ENCODE data around the gene ITPRIP.

Gene ITPRIP

DNA sequence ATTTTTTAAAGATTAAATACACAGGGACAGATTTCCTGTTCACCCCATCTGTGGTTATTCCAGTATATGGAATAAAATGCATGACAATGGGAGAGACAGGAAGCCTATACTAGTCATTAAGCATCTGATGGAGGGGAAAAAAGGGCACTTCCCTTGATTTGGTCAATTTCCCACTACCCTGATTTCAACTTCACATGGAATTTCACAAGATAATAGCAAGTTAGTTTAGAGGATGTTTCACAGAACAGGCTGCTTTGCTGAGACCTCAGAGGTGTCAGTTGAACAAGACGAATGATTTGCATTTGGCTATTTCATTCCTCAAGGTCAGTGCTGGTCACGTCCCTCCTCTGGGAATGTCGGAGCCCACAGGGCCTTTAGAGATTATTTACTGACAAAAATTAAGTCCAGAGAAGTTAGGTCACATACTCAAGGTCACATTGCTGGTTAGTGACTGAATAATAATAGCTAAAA lies 4.7 kb upstream of the ITPRIP start:
- DNase-seq (ENCODE audit: low read depth, low spot score): no peak

GRCh38 chr10:104340641-104341040 lies 2.4 kb upstream of the ITPRIP start:
- no peak for DNase-seq (ENCODE audit: low read depth, low spot score)

GRCh38 chr10:104340111-104340526 lies 1.9 kb upstream of the ITPRIP start:
- DNase-seq (ENCODE audit: low read depth, low spot score): no peak

DNA sequence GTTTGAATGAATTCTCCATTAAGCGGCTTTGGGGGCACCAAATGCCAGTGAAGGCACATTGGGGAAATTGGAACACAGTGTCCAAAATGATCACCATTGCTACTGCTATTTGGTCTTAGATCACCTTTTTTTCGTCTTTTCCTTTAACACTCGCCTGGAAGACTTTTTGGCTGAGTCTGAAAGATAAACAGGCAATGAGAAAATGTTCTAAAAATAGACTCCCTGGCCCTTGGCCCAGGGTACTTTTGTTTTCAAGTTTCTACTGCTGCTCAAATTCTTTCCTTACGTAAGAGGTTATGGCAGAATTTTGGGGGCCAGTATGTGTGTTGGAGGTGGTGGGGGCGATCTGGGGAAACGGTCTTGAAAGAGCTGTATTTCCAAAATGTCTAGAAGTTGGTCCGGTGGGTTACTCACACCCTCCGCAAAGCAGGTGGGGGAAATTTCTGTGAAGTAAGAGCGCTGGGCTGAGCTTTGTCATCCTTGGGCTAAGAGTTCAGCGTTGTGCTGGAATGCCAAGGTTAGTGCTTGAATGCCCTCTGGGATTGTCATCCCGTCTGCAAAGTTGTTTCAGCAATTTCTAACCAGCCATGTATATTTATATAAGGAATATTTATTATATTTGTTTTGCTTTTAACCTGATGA lies 1.3 kb upstream of the ITPRIP start:
- no peak for DNase-seq (ENCODE audit: low read depth, low spot score)

DNA sequence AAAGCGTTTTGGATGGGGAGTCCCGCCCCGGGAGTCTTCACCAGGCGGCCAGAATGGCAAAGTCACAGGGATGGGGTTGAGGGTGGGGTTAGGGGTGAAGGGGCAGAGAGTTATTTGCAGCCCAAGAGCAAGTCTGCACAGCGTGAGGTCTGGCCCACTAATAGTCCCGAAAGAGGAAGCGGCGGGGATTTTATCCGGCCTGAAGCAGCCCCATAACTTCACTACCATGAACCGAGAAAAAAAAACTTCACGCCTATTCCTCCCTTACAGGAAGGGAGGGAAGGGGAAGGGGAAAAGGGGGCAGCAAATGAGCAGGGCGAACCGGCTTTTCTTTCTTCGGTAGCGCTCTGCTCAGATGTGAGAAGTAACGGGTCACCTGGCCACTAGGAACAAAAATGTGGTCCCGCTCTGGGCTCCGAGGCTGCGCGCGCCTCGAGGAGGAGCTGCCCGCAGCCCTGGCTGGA lies 712 bp downstream of the ITPRIP start:
- DNase-seq (ENCODE audit: low read depth, low spot score): no peak

- DNase-seq (ENCODE audit: low read depth, low spot score): no peak
These were observed 1.3 kb downstream of the ITPRIP start for GRCh38 chr10:104336821-104337467.

DNA sequence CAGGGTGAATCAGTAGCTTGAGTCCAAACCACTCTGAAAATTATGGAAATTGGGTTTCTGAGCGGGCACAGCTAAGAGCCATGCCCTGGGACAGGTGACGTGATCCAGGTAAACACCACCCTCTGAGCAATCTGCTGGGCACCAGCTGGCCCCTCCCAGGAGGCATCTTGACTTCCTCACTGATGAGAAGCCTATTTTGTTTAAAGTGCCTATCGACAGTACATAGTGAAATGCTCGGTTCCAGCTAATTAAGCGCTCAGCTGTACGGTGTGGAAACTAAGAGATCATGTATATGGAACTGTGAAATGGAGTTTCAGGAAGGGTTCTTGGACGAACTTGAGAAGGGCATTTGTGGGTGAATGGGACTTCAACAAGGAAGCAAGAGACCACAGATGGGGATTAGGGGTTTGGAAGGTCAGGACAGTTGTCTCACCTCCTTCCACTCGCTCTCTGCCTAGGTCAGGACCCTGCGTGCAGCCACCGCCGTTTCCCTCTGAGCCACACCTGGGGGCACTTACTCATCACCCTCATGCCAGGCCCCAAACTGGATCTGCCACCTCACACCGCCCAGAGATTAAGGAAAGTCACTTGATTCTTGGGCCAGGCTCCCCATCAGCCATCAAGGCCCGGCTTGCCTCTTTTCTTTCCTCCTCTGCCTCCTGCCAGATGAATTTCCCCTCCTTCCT lies 3.2 kb downstream of the ITPRIP start:
- no peak for DNase-seq (ENCODE audit: low read depth, low spot score)

DNA sequence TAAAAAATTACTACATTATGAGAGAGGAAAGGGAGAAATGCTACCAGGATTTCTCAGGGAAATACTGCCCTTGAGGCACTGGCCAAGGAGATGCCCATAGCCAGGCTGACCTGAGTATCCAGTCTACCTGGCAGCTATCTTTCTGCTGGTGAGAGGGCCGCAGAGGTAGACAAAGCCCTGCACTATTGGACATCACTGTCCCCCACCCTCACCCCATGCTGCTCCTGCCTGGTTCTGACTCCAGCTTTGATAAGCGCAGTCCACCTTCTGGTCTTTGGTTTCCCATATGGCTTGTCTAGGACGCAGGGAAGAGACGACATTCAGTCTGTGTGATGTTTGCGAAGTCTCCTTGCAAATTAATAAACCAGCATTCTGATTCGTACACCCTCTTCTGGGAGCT lies 3.7 kb downstream of the ITPRIP start:
- DNase-seq (ENCODE audit: low read depth, low spot score): no peak

- no peak for DNase-seq (ENCODE audit: low read depth, low spot score)
These were observed 4.4 kb downstream of the ITPRIP start for GRCh38 chr10:104333728-104334373.

DNA sequence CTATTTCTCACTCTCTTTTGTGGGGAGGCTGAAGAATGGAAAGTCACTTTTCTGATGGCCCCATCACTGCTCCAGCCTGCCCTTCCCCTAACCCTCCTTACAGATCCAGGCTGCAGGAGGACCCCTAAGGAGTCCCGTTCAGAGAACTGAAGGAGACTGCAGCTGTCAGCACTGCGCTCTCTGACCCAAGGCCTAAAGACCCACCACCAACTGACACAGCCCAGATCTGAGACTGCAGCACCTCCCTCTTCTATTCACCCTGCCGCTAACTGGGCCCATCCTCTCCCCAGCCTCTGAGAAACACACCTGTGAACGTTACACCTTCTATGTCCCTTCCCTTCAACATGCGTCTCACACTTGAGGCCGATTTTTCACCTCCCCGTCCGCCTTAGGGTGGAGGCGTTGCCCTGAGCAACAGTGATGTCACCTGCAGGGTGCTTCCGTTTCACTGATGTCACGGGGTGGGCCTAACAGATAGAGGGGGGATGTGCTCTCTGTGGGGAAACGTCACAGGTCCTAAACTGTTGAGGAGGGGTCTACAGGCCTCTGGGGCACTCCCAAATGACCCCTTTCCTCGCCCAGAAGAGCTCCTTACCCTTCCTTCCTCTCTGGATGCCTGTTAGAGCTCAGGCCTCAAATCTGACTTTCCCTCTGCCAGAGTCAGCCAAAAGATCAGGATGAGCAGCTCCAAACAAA lies 5.1 kb downstream of the ITPRIP start:
- no peak for DNase-seq (ENCODE audit: low read depth, low spot score)

DNA sequence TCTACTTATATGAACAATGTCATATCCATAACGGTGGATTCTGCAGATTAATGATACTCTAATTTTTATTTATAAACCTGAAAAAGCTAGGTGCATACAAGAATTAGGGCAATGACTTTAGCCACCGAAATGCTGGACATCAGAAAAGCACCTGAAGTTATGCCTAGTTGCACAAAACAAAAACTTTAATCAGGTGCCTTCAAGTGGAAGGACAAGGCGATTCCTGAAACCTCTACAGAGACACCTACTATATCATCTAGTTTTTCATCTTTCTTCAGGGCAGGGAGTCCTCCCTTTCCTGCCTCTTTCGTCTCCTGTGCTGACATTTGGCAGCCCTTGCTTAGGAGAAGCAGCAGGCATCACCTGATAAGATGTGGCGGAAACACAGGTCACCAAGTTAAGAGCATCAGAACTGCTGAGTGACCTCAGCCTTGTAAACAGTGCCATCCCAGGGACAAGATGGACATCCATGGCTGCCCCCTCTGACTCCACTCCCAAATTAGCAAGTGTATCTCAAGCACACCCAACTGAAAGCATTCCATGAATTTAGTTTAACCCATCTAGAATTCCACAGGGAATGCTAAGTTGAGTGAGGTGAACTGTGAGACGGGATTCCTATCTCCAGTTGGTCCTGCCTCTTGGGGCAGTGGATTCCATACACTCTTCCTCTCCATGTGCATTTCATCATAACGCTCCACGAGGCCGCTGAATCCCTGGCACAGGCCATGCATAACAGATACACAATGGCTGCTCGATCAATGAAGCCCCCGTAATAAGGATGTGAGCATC lies 5.8 kb downstream of the ITPRIP start:
- DNase-seq (ENCODE audit: low read depth, low spot score): no peak

- peak; percentile 90 for DNase-seq (ENCODE audit: low read depth, low spot score)
These were observed 6.9 kb downstream of the ITPRIP start for GRCh38 chr10:104331208-104331838.

GRCh38 chr10:104330168-104331110 lies 7.8 kb downstream of the ITPRIP start:
- no peak for DNase-seq (ENCODE audit: low read depth, low spot score)

DNA sequence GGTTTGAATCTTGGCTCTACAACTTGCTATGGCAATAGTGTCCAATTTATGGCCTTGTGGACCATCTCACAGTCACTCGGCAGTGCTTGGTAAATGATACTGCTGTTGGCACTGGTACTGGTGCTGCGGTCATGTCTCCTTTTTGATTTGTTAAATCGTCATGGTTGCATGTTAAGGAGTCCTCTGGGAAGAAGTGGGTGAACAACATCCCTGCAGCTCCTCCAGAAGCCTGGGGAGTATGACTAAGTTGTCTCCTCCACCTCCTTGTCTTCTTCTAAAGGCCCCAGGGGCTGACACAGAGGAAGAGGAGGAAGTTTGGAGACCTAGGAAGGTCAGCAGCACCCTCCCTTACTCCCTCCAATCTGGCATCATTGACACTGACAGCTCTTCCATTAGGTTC lies 8.5 kb downstream of the ITPRIP start:
- DNase-seq (ENCODE audit: low read depth, low spot score): no peak

GRCh38 chr10:104328896-104329710 lies 9.2 kb downstream of the ITPRIP start:
- DNase-seq (ENCODE audit: low read depth, low spot score): no peak

DNA sequence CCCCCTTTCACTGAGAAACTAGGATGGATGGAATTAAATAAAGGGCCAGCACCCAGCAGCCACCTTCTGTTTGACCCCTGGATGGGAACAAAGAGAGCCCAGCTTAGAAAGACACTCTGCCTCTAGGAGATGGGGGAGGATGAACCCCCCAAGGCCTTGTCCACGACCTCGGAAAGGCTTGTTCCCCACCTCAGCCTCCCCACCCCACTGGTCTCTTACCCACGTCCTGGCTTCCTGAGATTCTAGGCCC lies 9.7 kb downstream of the ITPRIP start:
- no peak for DNase-seq (ENCODE audit: low read depth, low spot score)

GRCh38 chr10:104327745-104328645 lies 10.3 kb downstream of the ITPRIP start:
- DNase-seq (ENCODE audit: low read depth, low spot score): peak; percentile 69
